T-helper 2 cell treated with Interferon-gamma antibody and Interleukin-4, amounts not matched to agents 5 μg/mL and 100 μg/mL, for 36 hours (primary cell): ENCODE results near the gene WDR37.

Experiments
- DNase-seq: peaks from one replicate; pipeline ENCODE4 v3.0.0; 2021; ENCODE audit warnings: low spot score
- H3K27ac Mint-ChIP-seq: one replicate; pipeline ENCODE4 v1.8.0; 2021; ENCODE audit warnings: mild to moderate bottlenecking, mixed read lengths
- H3K27me3 Mint-ChIP-seq: one replicate; pipeline ENCODE4 v1.8.0; 2021; ENCODE audit warnings: low read depth, mixed read lengths
- H3K36me3 Mint-ChIP-seq: one replicate; pipeline ENCODE4 v1.8.0; 2021; ENCODE audit warnings: low read depth, mixed read lengths
- H3K4me1 Mint-ChIP-seq: one replicate; pipeline ENCODE4 v1.8.0; 2021; ENCODE audit warnings: low read depth, mixed read lengths
- H3K4me3 Mint-ChIP-seq: one replicate; pipeline ENCODE4 v1.8.0; 2022; ENCODE audit warnings: mild to moderate bottlenecking, moderate library complexity, mixed read lengths
- H3K9me3 Mint-ChIP-seq: one replicate; pipeline ENCODE4 v1.8.0; 2021; ENCODE audit warnings: mixed read lengths

Gene WDR37

GRCh38 chr10:1068380-1069361 lies 12.5 kb downstream of the WDR37 start:
- H3K9me3 Mint-ChIP-seq, result no peaks in the 10 kb centered on the region
- peaks cover 37% of the 10 kb centered on the region for H3K4me1 Mint-ChIP-seq
- no peak overlapping the region for H3K4me3 Mint-ChIP-seq
- H3K36me3 Mint-ChIP-seq, result peaks cover 27% of the 10 kb centered on the region
- H3K27me3 Mint-ChIP-seq, result no peaks in the 10 kb centered on the region
- DNase-seq, result no peak
- H3K27ac Mint-ChIP-seq, result peak overlapping the region; percentile 5

- Mint-ChIP-seq H3K27me3 (no peaks in the 10 kb centered on the region), H3K9me3 (no peaks in the 10 kb centered on the region), H3K27ac (no peak overlapping the region), H3K36me3 (peaks cover 19% of the 10 kb centered on the region), H3K4me3 (no peak overlapping the region), H3K4me1 (peaks cover 27% of the 10 kb centered on the region)
- no peak for DNase-seq
Observed at GRCh38 chr10:1070919-1071318, 14.7 kb downstream of the WDR37 start.

GRCh38 chr10:1074052-1074747 lies 18.0 kb downstream of the WDR37 start:
- no peak overlapping the region for H3K4me3 Mint-ChIP-seq
- H3K36me3 Mint-ChIP-seq, result peaks cover 27% of the 10 kb centered on the region
- no peaks in the 10 kb centered on the region for H3K9me3 Mint-ChIP-seq
- no peaks in the 10 kb centered on the region for H3K27me3 Mint-ChIP-seq
- H3K4me1 Mint-ChIP-seq, result peaks cover 6% of the 10 kb centered on the region
- DNase-seq, result no peak
- no peak overlapping the region for H3K27ac Mint-ChIP-seq

- Mint-ChIP-seq H3K36me3 (peaks cover 30% of the 10 kb centered on the region), H3K27ac (no peak overlapping the region), H3K9me3 (no peaks in the 10 kb centered on the region), H3K4me1 (peaks cover under 1% of the 10 kb centered on the region), H3K4me3 (no peak overlapping the region), H3K27me3 (no peaks in the 10 kb centered on the region)
- DNase-seq, result no peak
Observed at GRCh38 chr10:1074748-1075308, 18.6 kb downstream of the WDR37 start.

GRCh38 chr10:1078668-1079067 lies 22.5 kb downstream of the WDR37 start:
- Mint-ChIP-seq H3K27me3 (no peaks in the 10 kb centered on the region), H3K36me3 (peaks cover 42% of the 10 kb centered on the region), H3K9me3 (no peaks in the 10 kb centered on the region), H3K27ac (no peak overlapping the region), H3K4me1 (no peaks in the 10 kb centered on the region), H3K4me3 (no peak overlapping the region)
- no peak for DNase-seq

GRCh38 chr10:1083581-1083980 lies 27.4 kb downstream of the WDR37 start:
- Mint-ChIP-seq H3K27ac (no peak overlapping the region), H3K4me3 (no peak overlapping the region), H3K4me1 (no peaks in the 10 kb centered on the region), H3K36me3 (peaks cover 65% of the 10 kb centered on the region), H3K9me3 (no peaks in the 10 kb centered on the region), H3K27me3 (no peaks in the 10 kb centered on the region)
- no peak for DNase-seq

- Mint-ChIP-seq H3K36me3 (peaks cover 63% of the 10 kb centered on the region), H3K27ac (no peak overlapping the region), H3K27me3 (no peaks in the 10 kb centered on the region), H3K4me1 (no peaks in the 10 kb centered on the region), H3K9me3 (no peaks in the 10 kb centered on the region), H3K4me3 (no peak overlapping the region)
- DNase-seq, result no peak
Observed at GRCh38 chr10:1084011-1084950, 28.1 kb downstream of the WDR37 start.

GRCh38 chr10:1085258-1085657 lies 29.1 kb downstream of the WDR37 start:
- no peak for DNase-seq
- H3K36me3 Mint-ChIP-seq, result peaks cover 61% of the 10 kb centered on the region
- H3K4me3 Mint-ChIP-seq, result no peak overlapping the region
- no peaks in the 10 kb centered on the region for H3K9me3 Mint-ChIP-seq
- H3K4me1 Mint-ChIP-seq, result no peaks in the 10 kb centered on the region
- H3K27ac Mint-ChIP-seq, result no peak overlapping the region
- H3K27me3 Mint-ChIP-seq, result no peaks in the 10 kb centered on the region

- no peak overlapping the region for H3K4me3 Mint-ChIP-seq
- H3K36me3 Mint-ChIP-seq, result peaks cover 64% of the 10 kb centered on the region
- DNase-seq, result no peak
- no peaks in the 10 kb centered on the region for H3K9me3 Mint-ChIP-seq
- H3K27ac Mint-ChIP-seq, result peak overlapping the region; percentile 23
- H3K4me1 Mint-ChIP-seq, result no peaks in the 10 kb centered on the region
- H3K27me3 Mint-ChIP-seq, result no peaks in the 10 kb centered on the region
Observed at GRCh38 chr10:1086787-1087186, 30.6 kb downstream of the WDR37 start.

- H3K27ac Mint-ChIP-seq, result no peak overlapping the region
- no peak overlapping the region for H3K4me3 Mint-ChIP-seq
- peaks cover 56% of the 10 kb centered on the region for H3K36me3 Mint-ChIP-seq
- no peaks in the 10 kb centered on the region for H3K27me3 Mint-ChIP-seq
- no peaks in the 10 kb centered on the region for H3K9me3 Mint-ChIP-seq
- peaks cover 4% of the 10 kb centered on the region for H3K4me1 Mint-ChIP-seq
- DNase-seq, result no peak
Observed at GRCh38 chr10:1089017-1089689, 33.0 kb downstream of the WDR37 start.

GRCh38 chr10:1090696-1091095 lies 34.5 kb downstream of the WDR37 start:
- Mint-ChIP-seq H3K36me3 (peaks cover 47% of the 10 kb centered on the region), H3K4me1 (peaks cover 4% of the 10 kb centered on the region), H3K9me3 (no peaks in the 10 kb centered on the region), H3K27me3 (no peaks in the 10 kb centered on the region), H3K4me3 (no peak overlapping the region), H3K27ac (no peak overlapping the region)
- DNase-seq, result no peak

- H3K9me3 Mint-ChIP-seq, result no peaks in the 10 kb centered on the region
- H3K27ac Mint-ChIP-seq, result no peak overlapping the region
- H3K27me3 Mint-ChIP-seq, result no peaks in the 10 kb centered on the region
Observed at GRCh38 chr10:1093696-1094095, 37.5 kb downstream of the WDR37 start.

More at GRCh38 chr10:1093696-1094095, 37.5 kb downstream of the WDR37 start:
- DNase-seq, result no peak
- Mint-ChIP-seq H3K36me3 (peaks cover 26% of the 10 kb centered on the region), H3K4me1 (peaks cover 4% of the 10 kb centered on the region), H3K4me3 (no peak overlapping the region)
